GM21381 (cell line): ENCODE results near the gene RGS16.

Source experiments
- ATAC-seq: cut with Tn5 transposase; IDR thresholded peaks from one replicate; pipeline ENCODE4 v1.9.1; 2021; ENCODE audit warnings: mild to moderate bottlenecking, moderate library complexity; ENCODE audit not compliant: unreplicated experiment

Gene RGS16

GRCh38 chr1:182630586-182630985 lies 26.4 kb upstream of the RGS16 start:
- ATAC-seq = no peak

- peak; percentile 60 for ATAC-seq
These were observed 25.4 kb upstream of the RGS16 start for GRCh38 chr1:182629499-182630096.

- ATAC-seq = no peak
These were observed 24.9 kb upstream of the RGS16 start for GRCh38 chr1:182629080-182629479.

GRCh38 chr1:182628657-182629056 lies 24.5 kb upstream of the RGS16 start:
- ATAC-seq = no peak

- ATAC-seq = no peak
These were observed 23.4 kb upstream of the RGS16 start for GRCh38 chr1:182627622-182628021.

GRCh38 chr1:182626527-182626926 lies 22.3 kb upstream of the RGS16 start:
- ATAC-seq = no peak

GRCh38 chr1:182625719-182626504 lies 21.7 kb upstream of the RGS16 start:
- ATAC-seq = no peak

GRCh38 chr1:182625024-182625423 lies 20.8 kb upstream of the RGS16 start:
- ATAC-seq = no peak

GRCh38 chr1:182624577-182624976 lies 20.4 kb upstream of the RGS16 start:
- ATAC-seq = no peak

GRCh38 chr1:182622901-182623528 lies 18.8 kb upstream of the RGS16 start:
- ATAC-seq = peak; percentile 60

GRCh38 chr1:182621906-182622305 lies 17.7 kb upstream of the RGS16 start:
- no peak for ATAC-seq

- no peak for ATAC-seq
These were observed 16.9 kb upstream of the RGS16 start for GRCh38 chr1:182620924-182621585.

GRCh38 chr1:182617734-182618351 lies 13.7 kb upstream of the RGS16 start:
- no peak for ATAC-seq

- no peak for ATAC-seq
These were observed 12.8 kb upstream of the RGS16 start for GRCh38 chr1:182617014-182617429.

GRCh38 chr1:182616130-182617013 lies 12.2 kb upstream of the RGS16 start:
- ATAC-seq = peak; percentile 66

- peak; percentile 25 for ATAC-seq
These were observed 11.4 kb upstream of the RGS16 start for GRCh38 chr1:182615468-182616129.

GRCh38 chr1:182614796-182615454 lies 10.7 kb upstream of the RGS16 start:
- ATAC-seq = peak; percentile 37

- ATAC-seq = no peak
These were observed 7.6 kb upstream of the RGS16 start for GRCh38 chr1:182611787-182612186.

GRCh38 chr1:182611326-182611725 lies 7.1 kb upstream of the RGS16 start:
- ATAC-seq = no peak
